Colonic mucosa (tissue), 4 donors: Measurements from ENCODE around the gene UCK1. TPM values are rescaled to one million over a fixed set of nuclear protein-coding genes. Genes with fewer than 3 reads are reported as not detected.

ENCODE experiments used
- DNase-seq: peaks from one replicate; pipeline ENCODE4 v3.0.0-alpha.2; 2020
- H3K27ac ChIP-seq: fragments of 200-600 bp; one replicate; pipeline ENCODE4 v1.8.0; 2021
- H3K27me3 ChIP-seq: fragments of 200-600 bp; one replicate; pipeline ENCODE4 v1.8.0; 2021
- H3K36me3 ChIP-seq: fragments of 200-600 bp; one replicate; pipeline ENCODE4 v1.8.0; 2021
- H3K4me1 ChIP-seq: fragments of 200-600 bp; one replicate; pipeline ENCODE4 v1.8.0; 2021; ENCODE audit warnings: mild to moderate bottlenecking
- H3K4me3 ChIP-seq: fragments of 200-600 bp; one replicate; pipeline ENCODE4 v1.8.0; 2021
- H3K9ac ChIP-seq, 2 donors: one replicate each; pipeline ENCODE4 v1.7.0; 2013; ENCODE audit warnings: control low read depth in 2 of 2, low read depth in 2 of 2, low read length in 2 of 2
- H3K9me3 ChIP-seq: fragments of 200-600 bp; one replicate; pipeline ENCODE4 v1.8.0; 2021
- intact Hi-C: fragments of 100-400 bp; cut with DNase I; formaldehyde crosslinking; loops from one replicate; pipeline ENCODE4 v1.14.1; 2022
- total RNA-seq, 2 donors: library from RNA; stranded (reverse); fragmentation: NEBNext Ultra II Directional in 1 of 2; extraction: Animal tissue kit (Norgen Biotek cat#: 25700) in 1 of 2; gene quantifications; one replicate each; pipeline ENCODE4 v1.2.1, GENCODE V29; 2021
- TF ChIP-seq, protein P1 (sequence below): fragments of 200-600 bp; IDR thresholded peaks from one replicate; pipeline ENCODE4 v1.8.0; 2022; ENCODE audit warnings: antibody characterized with exemption, mild to moderate bottlenecking
- donor health status: healthy.
- donor health status: DM: no; HTN: no; CAD: no.
- donor health status: DM: no; HTN: no; CAD: no.

UCK1 gene
- total RNA-seq, 2 donors from 2014 or later: 20.2 to 29.3 TPM

DNA sequence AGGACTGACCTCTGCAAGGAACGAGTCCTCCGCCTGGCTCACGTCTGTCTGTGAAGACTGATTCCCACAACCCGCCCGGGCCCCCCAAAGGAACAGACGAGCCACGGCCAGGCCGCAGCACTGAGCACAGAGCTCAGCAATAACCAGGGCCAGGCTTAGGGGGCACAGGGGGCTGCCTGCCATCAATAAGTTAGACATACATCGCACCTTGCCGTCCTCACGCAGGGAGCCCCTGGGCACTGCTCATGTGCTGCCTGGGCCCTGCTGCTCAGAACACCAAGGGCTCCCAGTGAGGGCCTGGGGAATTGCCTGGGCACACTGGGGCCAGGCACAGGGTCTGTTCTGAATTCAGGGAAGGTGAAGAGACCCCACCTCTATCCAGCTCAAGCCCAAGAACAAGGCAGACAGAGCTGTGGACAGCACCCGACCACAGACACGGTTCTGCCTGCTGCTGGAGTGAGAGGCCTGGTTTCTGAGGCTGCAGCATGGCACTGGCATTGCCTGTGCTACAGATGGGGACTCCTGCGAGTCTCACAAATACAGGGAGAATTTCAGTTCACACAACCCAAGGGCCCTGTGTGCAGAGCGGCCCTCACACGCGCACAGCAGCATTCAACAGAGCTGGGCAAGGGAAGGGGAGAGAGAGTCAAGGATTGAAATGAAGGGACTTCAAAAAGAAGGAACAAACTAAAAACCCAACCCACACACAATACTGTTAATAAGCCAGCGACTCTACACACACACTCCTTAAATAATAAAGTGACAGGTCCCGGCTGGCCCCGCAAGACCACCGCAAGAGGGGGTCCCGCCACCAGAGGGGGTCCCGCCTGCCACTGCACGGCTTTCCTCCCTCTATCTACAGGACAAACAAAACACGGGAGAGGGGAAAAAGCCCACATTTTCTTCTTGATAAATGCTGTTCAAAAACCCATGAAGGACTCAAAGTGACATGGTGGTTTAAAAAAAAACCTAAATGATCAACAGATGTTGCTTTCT, 46.2 kb upstream of the UCK1 start:
- no peaks in the 10 kb centered on the region for H3K27me3 ChIP-seq
- intact Hi-C loops: no loop called here
- H3K4me1 ChIP-seq: no peaks in the 10 kb centered on the region
- no peaks in the 10 kb centered on the region for H3K9me3 ChIP-seq
- no peak for DNase-seq
- TF ChIP-seq, protein P1, sequence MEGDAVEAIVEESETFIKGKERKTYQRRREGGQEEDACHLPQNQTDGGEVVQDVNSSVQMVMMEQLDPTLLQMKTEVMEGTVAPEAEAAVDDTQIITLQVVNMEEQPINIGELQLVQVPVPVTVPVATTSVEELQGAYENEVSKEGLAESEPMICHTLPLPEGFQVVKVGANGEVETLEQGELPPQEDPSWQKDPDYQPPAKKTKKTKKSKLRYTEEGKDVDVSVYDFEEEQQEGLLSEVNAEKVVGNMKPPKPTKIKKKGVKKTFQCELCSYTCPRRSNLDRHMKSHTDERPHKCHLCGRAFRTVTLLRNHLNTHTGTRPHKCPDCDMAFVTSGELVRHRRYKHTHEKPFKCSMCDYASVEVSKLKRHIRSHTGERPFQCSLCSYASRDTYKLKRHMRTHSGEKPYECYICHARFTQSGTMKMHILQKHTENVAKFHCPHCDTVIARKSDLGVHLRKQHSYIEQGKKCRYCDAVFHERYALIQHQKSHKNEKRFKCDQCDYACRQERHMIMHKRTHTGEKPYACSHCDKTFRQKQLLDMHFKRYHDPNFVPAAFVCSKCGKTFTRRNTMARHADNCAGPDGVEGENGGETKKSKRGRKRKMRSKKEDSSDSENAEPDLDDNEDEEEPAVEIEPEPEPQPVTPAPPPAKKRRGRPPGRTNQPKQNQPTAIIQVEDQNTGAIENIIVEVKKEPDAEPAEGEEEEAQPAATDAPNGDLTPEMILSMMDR: no peak
- peaks cover 11% of the 10 kb centered on the region for H3K36me3 ChIP-seq
- no peak overlapping the region for H3K27ac ChIP-seq
- H3K4me3 ChIP-seq: no peak overlapping the region
- no peak overlapping the region for H3K9ac ChIP-seq

DNA sequence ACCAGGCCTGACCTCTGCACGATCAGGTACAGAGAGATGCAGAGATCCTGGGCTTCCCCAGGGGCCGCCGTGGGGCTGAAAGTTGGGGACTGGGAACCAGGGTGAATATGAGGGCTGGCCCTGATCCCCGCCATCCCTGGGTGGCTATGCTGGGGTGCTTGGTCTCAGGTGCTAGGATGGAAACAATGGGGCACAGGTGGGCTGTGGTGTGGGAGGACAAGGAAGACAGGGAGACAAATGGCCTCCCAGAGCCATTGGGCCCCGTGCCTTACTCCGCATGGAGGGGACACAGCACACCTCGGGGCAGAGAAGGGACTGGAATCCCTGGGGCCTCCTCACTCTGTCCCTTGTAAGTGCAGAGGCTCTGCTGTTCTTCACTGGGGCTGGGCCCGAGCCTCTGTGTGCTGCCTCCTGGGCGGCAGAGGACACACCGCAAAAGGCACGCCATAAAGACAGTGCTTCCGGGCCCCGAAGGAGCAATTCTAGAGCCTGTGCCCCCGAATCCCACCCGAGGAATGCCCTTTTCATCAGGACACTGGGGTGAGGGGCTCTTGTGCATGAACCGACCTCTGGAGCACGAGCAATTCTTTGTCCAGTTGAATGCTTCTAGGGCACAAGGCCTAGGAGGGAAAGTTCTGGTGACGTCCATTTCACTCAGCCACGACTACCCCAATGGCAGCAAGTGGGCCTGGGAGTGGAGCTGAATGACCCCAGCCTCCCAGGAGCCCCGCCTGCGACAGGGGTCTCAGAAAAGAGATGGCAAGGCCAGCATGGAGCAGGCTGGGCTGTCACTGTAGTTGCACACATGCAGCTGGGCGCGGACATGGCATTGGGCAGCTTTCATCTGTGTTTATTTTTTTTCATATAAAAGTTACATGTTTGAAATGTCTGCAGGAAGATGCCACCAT, 45.1 kb upstream of the UCK1 start:
- intact Hi-C loops: no loop called here
- H3K9ac ChIP-seq: no peak overlapping the region
- H3K36me3 ChIP-seq: peaks cover 11% of the 10 kb centered on the region
- no peak for DNase-seq
- H3K4me3 ChIP-seq: no peak overlapping the region
- TF ChIP-seq, protein P1: no peak
- no peak overlapping the region for H3K27ac ChIP-seq
- no peaks in the 10 kb centered on the region for H3K9me3 ChIP-seq
- H3K27me3 ChIP-seq: no peaks in the 10 kb centered on the region
- H3K4me1 ChIP-seq: no peaks in the 10 kb centered on the region

DNA sequence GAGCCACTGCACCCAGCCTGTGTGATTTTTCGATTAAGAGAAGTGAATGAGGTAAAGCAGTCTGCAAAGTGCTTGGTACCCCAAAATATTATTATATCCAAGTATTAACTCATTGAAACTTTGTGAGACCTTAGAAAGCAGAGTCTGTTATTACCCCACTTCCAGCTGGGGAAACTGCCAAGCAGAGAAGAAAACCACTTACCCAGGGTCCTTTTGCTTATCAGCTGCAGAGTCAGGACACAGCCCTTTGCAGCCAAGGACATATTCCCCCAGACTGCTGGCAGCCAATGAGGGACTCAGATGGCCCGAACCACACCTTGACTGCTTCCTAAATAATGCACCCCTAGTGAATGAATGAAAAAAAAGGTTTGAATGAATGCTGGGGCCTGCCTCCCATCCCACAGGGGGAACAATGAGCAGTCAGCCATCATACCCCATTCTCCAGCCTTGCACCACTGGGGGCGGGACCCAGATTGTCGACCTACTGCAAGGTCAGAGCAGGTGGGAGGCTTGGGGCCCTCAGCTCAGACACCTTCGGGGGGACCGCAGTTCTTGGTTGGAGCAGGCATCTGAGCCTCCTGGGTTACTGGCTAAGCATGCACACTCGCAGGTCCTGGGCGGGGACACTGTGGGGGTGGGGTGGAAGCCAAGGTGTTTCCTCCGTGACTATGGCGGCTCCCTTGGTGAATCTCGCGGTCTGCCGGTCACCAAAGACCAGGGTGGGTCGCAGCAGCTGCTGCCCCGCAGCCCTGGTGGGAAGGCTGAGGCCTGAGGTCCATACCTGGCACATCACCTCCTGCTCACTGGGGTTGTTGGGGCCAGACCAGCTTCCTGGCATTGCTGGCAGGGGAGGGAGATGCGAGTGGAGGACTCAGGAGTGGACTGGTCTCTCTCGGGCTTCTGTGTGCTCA, 43.9 kb upstream of the UCK1 start:
- Histone ChIP-seq H3K27me3 (no peaks in the 10 kb centered on the region), H3K4me3 (no peak overlapping the region), H3K4me1 (no peaks in the 10 kb centered on the region), H3K36me3 (peaks cover 11% of the 10 kb centered on the region), H3K9ac (no peak overlapping the region), H3K9me3 (no peaks in the 10 kb centered on the region), H3K27ac (no peak overlapping the region)
- intact Hi-C loops: no loop called here
- DNase-seq: no peak
- TF ChIP-seq, protein P1: no peak

DNA sequence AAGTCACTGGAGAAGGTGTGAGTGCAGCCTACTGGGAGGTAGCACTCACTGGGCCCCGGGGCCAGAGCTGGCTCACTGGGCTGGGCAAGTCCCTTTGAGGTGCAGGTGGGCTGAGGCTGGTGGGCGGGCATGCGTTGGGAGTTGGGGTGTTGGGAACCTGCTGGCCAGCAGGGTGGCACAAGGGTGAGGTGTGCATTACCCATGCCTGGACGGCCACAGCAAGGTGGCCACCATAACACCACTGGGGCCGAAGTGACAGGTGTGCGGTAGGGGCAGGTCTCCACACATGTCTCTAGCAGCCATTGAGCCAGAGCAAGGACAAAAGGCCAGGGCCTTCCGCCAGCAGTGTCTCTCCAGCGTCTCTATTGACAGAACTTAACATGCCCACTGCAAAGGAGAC, 36.8 kb upstream of the UCK1 start:
- no peaks in the 10 kb centered on the region for H3K27me3 ChIP-seq
- TF ChIP-seq, protein P1: no peak
- no peak for DNase-seq
- H3K9ac ChIP-seq: no peak overlapping the region
- no peak overlapping the region for H3K4me3 ChIP-seq
- H3K36me3 ChIP-seq: no peaks in the 10 kb centered on the region
- H3K9me3 ChIP-seq: no peaks in the 10 kb centered on the region
- intact Hi-C loops: no loop called here
- H3K4me1 ChIP-seq: no peaks in the 10 kb centered on the region
- H3K27ac ChIP-seq: no peak overlapping the region

DNA sequence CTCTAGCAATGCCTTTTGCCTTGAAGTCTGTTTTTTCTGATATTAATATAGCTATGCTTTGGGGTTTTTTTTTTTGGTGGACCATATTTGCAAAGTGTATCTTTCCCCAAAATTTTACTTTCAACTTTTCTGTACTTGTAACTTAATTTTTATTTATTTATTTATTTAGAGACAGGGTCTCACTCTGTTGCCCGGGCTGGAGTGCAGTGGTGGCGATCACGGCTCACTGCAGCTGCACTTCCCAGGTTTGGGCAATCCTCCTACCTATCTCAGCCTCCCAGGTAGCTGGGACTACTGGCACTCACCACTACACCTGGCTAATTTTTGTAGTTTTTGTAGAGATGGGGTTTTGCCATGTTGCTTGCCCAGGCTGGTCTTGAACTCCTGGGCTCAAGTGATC, 35.1 kb upstream of the UCK1 start:
- Histone ChIP-seq H3K27me3 (no peaks in the 10 kb centered on the region), H3K9ac (no peak overlapping the region), H3K27ac (no peak overlapping the region), H3K4me3 (no peak overlapping the region), H3K4me1 (no peaks in the 10 kb centered on the region), H3K36me3 (no peaks in the 10 kb centered on the region), H3K9me3 (no peaks in the 10 kb centered on the region)
- intact Hi-C loops: no loop called here
- no peak for DNase-seq
- TF ChIP-seq, protein P1: no peak
